A673 (cell line): ENCODE results near the gene TBXAS1.

ENCODE experiments used
- EZH2 ChIP-seq: fragments of 200-600 bp; sonication (generic); IDR thresholded peaks from 2 replicates; pipeline ENCODE4 v1.6.1; 2017; ENCODE audit warnings: borderline replicate concordance, low read depth, mild to moderate bottlenecking, mixed read lengths, antibody characterized with exemption, low read length; ENCODE audit not compliant: poor library complexity, severe bottlenecking
- TF ChIP-seq, protein P1 (sequence below): fragments of 300-800, 200-600 bp; sonication (generic); conservative IDR thresholded peaks from 2 replicates; pipeline ENCODE4 v1.5.1; 2017; ENCODE audit warnings: low read depth, mild to moderate bottlenecking, antibody characterized with exemption, low read length, moderate library complexity, mixed read lengths

DNA sequence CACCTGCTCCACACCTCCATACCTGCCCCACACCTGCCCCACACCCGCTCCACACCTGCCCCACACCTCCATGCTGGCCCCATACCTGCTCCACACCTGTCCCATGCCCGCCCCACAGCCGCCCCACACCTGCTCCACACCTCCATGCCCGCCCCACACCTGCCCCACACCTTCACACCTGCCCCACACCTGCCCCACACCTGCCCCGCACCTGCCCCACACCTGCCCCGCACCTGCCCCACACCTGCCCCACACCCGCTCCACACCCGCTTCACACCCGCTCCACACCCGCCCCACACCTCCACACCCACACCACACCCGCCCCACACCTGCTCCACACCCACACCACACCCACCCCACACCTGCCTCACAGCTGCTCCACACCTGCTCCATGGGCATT is 180.7 kb downstream of the TBXAS1 start:
- TF ChIP-seq, protein P1, sequence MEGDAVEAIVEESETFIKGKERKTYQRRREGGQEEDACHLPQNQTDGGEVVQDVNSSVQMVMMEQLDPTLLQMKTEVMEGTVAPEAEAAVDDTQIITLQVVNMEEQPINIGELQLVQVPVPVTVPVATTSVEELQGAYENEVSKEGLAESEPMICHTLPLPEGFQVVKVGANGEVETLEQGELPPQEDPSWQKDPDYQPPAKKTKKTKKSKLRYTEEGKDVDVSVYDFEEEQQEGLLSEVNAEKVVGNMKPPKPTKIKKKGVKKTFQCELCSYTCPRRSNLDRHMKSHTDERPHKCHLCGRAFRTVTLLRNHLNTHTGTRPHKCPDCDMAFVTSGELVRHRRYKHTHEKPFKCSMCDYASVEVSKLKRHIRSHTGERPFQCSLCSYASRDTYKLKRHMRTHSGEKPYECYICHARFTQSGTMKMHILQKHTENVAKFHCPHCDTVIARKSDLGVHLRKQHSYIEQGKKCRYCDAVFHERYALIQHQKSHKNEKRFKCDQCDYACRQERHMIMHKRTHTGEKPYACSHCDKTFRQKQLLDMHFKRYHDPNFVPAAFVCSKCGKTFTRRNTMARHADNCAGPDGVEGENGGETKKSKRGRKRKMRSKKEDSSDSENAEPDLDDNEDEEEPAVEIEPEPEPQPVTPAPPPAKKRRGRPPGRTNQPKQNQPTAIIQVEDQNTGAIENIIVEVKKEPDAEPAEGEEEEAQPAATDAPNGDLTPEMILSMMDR: no peak
- TF ChIP-seq EZH2: no peak
